Activated CD8-positive, alpha-beta memory T cell treated with anti-CD3 and anti-CD28 coated beads, Interleukin-2, amount 50 U/mL, for 48 hours (primary cell): ENCODE results near the gene AVPI1.
"Not testable (repeated sequence)": the region's sequence is repeated elsewhere in the genome, so short reads cannot be mapped to it uniquely, and the experiment has no call there.

ENCODE experiments used
- DNase-seq: peaks from one replicate; pipeline ENCODE4 v3.0.0-alpha.2; 2020

Gene AVPI1

DNA sequence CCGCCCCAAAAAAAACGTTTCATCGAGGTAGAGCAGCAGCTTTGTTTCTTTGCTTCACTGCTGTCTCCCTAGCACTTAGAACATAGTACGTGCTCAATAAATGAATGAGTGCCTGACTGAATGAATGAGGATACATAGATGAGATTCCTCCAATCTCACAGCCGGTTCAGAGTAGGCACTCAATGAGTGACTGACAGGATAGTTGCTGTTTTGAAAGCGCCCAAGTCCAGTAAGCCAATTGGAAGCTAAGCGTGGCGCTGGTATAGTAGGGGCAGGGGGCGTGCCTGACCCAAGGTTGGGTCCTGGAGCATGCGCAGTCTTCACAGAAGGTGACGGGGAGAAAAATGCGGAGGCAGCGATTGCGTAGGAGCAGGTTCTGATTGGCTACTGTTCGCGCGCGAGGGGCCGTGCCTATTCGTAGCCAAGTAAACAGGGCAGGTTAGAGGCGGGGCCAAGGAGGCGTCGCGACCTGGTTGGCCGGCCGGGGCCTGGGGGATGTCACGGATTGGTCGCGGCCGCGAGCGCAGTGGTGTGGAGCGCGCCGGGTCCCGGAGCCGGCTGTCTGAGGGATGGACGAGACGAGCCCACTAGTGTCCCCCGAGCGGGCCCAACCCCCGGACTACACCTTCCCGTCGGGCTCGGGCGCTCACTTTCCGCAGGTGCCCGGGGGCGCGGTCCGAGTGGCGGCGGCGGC, 46.7 kb downstream of the AVPI1 start, which contains the start of gene PI4K2A:
PI4K2A (plus strand) TSS at position 498 of the 694 bp plus-strand sequence; CDS start at position 570, 72 bp downstream.
- DNase-seq = peak; percentile 98

DNA sequence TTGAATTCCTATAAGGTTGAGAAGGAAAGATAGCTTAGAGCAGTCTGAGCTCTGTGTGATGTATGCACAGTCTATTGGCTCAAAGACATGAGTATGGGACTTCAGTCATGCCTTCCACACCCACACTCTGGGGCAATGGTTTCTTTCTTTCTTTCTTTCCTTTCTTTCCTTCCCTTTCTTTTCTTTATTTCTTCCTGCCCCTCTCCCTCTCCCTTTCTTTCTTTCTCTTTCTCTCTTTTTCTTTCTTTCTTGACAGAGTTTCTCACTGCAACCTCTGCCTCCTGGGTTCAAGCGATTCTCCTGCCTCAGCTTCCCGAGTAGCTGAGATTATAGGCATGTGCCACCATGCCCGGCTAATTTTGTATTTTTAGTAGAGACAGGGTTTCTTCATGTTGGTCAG, 48.0 kb downstream of the AVPI1 start:
- not testable (repeated sequence) for DNase-seq

DNA sequence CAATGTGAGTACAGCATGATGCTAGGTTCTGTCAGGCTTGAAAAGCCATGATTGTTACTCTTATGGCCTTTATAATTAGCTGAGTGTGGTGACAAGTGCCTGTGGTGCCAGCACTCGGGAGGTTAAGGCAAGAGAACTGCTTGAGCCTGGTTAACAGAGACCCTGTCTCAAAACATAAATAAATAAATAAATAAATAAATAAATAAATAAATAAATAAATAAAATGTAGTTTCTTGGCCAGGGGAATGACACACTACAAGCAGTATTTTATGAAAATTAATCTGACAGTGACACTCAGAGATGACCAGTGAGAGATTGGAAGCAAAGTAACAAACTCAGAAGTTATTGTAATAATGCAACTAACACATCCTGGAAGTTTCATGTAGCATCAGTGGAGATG, 51.5 kb downstream of the AVPI1 start:
- no peak for DNase-seq

DNA sequence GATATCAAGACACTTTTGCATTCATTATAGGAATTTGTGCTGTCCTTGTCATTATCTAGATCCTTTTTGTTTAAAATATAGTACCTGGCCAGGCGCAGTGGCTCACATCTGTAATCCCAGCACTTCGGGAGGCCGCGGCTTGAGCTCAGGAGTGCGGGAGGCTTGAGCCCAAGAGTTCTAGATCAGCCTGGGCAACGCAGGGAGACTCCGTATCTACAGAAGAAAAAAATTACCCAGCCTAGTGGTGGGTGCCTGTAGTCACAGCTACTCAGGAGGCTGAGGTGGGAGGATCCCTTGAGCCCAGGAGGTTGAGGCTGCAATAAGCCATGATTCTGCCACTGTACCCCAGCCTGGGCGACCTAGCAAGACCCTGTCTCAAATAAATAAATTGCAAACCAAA, 53.1 kb downstream of the AVPI1 start:
- DNase-seq = peak; percentile 56

DNA sequence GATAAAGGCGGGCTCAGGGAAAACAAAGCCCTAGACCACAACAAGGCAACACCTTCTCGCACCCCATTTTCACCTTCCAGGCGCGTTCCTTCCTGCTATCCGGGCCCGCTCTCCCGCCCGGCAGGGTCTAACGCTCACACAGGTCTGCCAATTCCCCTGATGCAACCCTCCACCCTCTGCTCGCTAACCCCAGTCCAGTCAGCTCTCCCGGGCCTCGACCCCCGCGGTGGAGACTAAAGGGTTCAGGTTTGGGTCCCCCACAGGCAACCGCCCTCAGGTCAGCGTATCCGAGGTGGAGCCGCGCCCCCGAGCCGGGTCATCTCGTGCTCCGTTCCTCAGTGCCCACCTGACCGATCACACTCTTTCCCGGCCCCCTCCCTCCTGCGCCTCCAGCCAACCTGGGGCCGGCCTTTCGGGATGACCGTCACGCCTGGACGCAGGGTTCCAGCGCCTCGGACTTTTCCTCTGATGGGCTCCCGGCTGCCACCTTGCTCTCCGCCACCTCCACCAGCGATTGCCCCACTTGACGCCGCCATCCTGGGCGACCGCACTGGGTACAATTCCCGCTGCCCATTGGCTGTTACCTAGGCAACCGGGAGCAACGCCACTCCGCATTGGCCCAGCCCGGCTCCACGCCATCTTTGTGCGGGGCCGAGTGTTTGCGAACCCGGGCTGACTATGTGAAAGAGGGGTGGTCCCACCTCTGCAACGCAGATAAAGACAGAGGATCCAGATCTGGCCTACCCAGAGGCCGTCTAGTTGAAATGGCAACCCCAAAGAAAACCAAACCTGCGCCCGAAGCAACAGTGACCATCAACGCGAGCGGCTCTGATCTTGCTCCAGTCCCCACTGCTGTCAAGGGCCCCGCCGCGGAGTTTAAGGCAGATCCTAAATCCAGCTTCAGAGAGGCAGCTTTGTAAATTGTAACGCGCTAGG, 53.8 kb downstream of the AVPI1 start, which contains the start of gene MORN4:
MORN4 (minus strand) TSS at position 552 of the 936 bp plus-strand sequence. CDS start 13,847 bp downstream, outside the sequence.
- peak; percentile 94 for DNase-seq

DNA sequence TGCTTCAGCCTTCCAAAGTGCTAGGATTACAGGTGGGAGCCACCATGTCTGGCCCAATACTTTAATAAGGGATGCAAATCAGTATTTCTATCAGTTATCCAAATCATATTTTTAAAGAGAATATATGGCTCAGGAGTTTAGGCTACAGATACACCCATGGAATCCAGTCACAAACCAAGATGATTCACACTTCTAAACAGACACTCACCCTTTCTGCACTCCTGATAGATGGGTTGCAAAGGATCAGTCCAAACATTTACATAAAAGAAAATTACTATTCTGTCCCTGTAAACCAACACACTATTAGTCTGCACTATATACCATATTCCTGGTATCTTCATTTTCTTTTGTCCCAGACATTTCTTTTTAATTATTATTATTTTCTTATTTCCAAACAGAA, 55.9 kb downstream of the AVPI1 start:
- DNase-seq = no peak

DNA sequence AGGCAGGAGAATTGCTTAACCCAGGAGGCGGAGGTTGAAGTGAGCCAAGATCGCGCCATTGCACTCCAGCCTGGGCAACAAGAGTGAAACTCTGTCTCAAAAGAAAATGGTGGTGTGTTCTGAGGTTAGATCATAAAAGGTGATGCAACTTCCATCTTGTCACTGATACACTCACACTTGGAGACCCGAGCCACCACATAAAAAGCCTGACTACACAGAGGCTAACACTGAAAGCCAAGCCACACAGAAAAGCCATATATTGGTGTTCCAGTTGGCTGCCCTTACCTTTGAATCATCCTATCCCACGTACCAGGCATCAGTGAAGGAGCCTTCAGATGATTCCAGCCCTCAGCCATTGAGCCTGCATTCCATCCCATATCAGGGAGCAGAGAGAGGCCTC, 57.8 kb downstream of the AVPI1 start:
- DNase-seq = no peak

DNA sequence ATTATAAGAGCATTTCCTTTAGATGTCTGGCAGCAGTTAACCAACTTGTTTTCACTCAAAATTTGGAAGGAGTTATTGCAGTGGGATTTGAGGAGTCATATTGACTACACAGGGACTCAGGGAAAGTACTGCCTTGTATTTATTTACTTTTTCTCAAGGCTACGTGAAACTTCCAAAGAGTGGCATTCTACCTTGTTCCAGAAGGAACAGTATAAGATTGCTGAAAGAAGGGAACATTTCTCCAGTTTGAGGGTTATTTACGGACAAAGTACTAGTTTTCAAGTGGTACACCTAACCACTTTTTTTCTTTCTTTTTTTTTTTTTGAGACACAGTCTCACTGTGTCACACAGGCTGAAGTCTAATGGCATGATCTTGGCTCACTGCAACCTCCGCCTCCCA, 58.8 kb downstream of the AVPI1 start:
- no peak for DNase-seq

DNA sequence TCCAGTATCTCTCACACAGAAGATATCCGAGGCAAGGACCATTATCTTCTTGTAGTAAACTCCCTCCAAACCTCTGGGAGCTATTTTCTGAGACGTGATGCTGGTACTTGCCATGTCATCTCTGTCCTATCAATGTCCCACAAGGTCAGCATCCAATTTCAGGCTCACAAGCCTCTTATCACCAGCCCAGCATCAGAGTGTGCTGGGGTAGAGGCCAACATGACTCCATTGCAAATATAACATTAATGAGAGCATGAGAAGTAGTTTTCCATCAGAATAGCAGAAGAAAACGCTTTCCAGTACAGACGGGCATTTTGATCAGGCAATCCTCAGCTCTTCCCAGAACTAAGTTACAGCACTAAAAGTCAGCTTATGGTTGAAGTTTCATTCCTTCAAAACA, 59.3 kb downstream of the AVPI1 start:
- DNase-seq = no peak
